ENCODE measurements around the gene NPR2.

The NPR2 gene

DNA sequence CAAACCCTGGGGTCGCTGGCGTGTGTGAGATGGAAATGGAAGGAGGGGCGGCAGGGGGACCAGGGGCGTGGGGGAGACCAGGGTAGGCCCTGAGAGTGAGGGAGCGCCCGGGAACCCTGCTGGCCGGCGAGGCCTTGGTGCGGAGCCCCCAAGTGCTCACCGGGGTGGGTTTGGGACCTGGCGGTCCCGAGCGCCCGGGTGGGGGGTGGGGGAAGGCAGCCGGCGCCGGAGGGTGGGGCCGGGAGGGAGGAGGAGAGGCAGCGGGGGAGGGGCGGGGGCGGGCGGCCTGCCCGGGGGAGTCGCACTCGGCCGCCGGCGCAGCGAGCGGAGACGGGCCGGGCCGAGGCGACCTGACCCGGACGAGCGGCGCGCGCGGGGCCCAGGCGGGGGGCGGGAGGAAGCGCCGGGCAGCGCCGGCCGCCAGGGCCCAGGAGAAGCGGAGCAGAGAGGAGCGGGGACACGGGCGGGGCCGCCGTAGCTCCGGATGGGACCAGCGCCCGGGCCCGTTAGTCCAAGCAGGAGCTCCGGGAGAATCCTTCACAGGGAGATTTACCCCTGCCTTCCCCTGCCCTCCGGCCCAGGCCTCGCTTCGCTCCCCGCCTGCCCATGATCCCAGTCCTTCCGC is at the start of gene NPR2:
TSS of gene NPR2 (plus strand) at position 295 of the 625 bp plus-strand sequence. CDS start 818 bp downstream, outside the sequence.
- no peak for DNase-seq

DNA sequence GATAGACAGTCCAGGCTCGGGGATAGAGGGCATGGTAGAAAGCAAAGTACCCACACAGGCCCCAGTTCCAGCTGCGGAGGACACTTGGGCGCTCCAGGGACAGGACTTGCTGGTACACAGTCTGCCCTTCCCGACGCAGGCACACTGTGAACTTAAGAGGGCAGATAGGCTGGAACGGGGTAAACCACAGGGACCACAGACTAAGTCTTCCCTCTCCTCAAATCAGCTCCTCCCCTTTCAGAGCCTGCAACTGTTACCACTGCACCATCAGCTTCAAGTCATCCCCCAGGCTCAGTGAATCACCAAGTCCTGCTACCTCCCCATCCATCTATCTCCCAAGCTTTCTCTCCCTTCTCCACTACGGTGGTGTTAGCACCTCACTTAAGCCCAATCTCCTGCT is 49.7 kb upstream of the NPR2 start:
- no peak for DNase-seq

DNA sequence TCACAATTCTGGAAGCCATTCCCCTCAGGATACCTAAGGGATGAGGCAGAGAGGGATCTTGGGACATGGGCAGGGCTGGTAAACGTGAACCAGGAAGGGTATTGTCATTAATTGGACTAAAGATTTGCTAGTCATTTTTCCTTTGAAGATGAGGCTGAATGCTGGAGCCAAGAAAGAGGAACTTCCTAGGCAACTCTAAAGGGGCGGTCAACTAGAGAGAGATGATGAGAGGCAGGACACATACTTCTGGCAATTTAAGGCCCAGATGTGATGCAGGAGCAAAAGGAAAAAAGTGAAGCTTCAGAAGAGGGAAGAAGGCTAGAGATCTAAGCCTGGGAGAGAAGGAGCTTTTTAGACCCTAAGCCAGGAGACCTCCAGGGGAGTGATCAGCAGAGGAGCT is 47.9 kb upstream of the NPR2 start:
- no peak for DNase-seq

DNA sequence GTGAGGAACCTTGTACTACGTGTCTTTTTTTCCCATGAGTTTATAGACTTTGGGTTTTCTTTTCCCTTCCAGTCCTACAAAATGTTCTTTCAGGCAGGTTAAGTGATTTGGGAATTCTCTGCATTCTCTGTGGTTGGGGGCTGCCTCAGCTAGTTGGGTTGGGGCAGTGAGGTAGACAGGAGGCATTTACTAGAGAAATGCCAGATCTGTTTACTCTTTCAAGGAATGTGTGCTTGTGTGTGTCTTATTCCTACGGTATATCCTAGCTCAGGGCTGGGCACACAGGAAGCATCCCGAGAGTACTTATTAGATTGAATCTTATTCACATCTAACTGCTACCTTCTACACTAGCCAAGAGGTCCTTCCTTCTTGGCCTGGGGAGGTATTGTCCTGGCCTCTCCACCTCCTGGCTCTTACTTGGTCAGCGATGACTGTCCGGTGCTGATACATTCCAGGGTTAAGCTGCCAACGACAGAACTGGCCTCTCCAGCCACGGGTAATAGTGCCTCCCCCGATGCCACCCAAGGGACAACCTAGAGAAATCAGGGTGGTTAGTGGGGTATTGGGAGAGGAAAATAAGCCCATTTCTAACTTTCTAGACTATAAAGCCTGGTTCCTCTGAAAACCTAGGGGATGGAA is 47.4 kb upstream of the NPR2 start:
- DNase-seq, result no peak

DNA sequence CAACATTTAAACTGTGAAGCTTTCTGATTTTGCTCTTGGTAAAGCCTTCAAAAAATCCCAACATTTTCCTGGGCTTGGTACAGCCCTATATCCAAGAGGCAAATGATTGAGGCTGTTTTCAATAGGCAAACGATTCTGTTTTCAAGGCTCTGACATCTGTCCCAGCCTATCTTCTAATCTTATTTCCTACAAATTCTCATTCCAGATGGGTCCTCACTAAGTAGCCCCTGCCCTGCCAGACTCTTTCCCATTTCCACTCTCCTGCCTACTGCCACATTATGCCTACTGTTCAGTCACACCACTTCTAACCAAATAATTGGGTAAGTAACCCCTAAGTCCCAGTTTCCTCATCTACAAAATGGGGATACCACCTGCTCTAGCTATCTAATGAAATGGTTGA is 45.8 kb upstream of the NPR2 start:
- no peak for DNase-seq

DNA sequence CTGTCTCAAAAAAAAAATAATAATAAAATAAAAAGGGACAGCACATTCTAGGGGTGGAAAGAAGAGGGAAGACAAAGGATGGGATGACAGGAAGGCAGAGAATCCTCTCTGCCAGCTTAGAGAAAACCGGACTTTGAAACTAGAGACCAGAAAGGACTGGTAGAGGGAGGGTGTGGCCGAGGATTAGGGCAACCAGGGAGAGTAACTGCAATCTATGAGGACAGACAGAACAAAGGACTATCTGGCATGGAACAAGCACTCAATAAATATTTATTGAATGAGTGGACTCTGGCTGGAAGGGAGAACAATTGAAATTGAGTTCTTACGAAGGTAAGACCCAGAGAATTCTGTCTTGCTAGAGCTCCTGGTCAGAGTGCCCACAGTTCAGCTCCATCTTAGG is 44.8 kb upstream of the NPR2 start:
- no peak for DNase-seq

DNA sequence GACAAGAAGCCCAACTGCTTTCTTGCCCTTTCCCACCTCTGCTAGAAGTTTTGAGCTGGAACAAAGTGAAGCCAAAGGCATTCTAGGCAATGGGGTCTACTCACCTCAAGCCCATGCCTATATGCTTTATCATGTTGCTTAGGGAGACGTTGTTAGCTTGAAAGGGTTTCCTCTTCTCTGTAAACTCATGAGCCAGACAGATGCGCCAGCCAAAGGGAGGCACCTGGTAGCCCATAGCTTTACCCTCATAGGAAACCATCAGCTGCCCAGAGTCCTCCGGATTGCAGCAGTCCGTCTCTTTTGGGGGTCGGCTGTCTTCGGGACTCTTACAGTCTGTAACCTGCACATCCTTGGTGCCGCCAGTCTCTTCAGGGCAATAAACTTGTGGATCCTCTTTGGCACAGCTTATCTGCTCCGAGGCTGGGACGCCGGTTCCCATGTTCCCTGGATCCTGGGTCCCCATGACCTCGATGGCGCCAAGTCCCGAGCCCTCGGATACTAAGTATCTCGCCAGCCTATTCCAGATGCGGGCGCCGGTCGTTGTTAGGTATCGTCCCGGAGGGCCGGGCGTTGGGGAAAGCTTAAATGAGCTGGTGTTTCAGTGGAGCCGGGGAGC is 43.0 kb upstream of the NPR2 start:
- no peak for DNase-seq

DNA sequence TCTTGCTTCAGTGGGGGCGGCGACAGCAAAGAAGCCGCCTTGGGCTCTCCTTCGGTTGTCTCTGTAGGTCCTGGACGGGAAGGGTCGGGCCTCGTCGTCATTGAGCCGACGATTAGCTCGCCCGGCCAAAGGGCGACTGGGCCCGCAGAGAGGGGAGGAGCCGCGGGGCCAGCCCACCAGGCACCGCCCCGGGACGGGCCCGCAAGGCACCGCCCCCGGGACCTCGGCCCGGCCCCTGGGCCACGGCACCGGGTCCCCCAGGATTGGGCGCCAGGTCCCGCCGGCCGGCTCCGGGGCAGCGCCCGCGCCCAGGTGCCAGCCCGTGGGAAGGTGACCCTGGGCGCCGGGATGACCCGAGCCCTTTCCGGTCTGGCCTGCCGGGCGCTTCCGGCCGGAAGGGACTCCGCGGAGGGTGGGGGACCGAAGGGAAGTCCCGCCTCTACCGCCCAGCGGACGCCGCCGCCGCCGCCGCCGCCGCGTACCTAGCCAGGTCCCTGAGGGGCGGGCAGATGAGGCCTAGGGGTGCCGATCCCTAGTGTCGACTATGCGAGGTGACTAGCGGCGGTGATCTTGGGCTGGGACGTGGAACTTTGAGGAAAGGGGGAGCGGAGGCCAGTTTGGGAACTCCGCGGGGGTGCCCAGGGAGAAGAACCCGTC is 42.4 kb upstream of the NPR2 start, which contains the start of the genes GBA2 and RGP1:
TSS of gene GBA2 (minus strand) at position 371 of the 657 bp plus-strand sequence. CDS start 524 bp downstream, outside the sequence.
TSS of gene RGP1 (plus strand) at position 430 of the 657 bp plus-strand sequence. CDS start 469 bp downstream, outside the sequence.
- peak; percentile 78 for DNase-seq

DNA sequence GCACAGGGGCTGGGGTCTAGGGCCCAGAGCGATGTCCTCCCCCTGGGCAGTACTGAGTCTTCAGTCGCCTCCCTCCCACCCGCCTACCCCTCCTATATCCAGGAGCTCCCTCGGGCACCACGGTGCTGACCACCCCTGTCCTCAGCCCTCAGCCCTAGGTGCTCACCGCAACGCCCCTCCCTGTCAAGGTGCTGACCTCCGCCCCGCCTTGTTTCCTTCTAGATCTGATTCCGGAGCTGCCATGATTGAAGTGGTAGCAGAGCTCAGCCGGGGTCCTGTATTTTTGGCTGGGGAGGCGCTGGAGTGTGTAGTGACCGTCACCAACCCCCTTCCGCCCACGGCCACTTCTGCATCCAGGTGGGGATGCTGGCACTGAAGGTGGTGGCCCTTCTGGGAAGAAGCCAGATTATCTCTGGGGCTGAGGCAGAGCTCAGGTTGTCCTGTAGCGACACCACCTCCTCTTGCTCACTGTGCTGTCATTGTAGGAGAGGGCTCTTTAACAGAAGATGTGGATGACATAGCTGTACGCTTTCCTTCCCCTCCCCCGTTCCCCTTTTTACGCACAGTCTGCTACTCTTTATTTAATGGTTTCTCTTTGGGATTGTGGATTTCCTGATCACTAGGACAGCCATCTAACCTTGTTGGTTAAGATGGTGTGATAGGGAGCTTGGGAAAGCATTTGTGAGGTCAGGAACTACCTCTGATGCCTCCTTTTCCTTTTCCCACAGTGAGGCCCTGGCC is 41.7 kb upstream of the NPR2 start:
- DNase-seq, result no peak

DNA sequence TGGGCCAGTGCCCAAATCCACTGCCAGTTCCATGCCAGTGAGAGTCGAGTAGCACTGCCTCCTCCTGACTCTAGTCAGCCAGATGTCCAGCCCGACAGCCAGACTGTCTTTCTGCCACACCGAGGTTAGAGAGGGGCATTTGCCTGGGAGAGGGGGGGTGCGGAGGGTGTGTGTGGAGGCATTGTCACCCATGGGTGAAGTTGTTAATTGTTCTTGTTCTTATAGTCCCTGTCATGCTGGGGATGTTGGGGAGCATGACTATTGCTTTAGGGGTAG is 41.2 kb upstream of the NPR2 start:
- no peak for DNase-seq

DNA sequence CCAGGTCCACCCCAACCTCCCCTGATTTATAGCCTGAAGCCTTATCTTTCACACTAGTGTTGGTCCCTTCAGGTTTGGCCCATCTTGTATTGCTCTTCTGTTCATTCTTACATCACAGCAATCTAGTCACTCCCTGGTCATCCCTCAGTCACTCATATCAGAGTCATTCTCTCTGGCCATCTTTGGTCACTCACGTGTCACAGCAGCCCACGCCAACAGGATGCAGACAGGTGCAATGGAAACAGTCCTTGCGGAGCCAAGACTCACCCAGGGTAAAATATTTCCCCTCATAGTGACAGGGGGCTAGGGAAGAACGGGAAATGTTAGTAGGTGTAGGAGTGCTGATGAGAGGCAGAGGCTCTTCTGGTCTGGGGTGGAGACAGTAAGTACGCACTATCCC is 37.9 kb upstream of the NPR2 start:
- DNase-seq, result no peak

DNA sequence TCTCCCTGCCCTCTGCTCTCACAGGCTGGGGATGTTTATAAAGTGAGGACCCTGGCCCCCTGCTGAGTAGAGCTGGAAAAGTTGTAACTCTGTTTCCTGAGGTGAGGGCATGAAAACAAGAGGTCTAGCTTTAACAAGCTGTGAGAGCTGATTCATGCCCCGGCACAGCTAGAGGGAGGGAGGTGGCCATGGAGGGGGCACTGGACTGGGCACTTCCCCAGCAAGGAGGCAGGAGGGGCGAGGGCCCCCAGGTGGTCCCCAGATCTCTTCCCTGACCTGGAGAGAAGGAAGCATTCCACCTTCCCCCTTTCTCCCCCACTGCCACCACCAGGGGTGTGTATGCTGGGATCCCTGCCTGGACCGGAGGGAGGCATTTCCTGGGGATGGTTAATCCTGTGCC is 37.1 kb upstream of the NPR2 start, which contains the start of gene MSMP:
TSS of gene MSMP (minus strand) at position 13 of the 400 bp plus-strand sequence. CDS start 147 bp downstream, outside the sequence.
- no peak for DNase-seq

DNA sequence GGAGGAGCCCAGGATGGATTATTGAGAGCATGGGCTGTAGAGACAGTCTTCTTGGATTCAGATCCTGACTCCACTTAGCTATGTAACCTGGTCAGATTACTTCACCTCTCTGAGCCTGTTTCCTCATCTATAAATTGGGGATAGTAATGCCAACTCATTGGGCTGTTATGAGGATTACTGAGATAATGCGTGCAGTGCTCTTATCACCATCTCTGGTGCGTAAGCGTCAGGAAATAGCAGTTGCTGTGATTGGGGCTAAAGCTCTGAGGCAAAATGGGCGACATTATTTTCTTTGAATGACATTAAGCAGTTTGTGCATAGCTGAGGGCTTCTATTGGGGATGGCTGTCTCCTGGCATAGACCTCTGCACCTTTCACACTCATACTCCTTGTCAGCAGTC is 36.3 kb upstream of the NPR2 start:
- DNase-seq, result no peak

DNA sequence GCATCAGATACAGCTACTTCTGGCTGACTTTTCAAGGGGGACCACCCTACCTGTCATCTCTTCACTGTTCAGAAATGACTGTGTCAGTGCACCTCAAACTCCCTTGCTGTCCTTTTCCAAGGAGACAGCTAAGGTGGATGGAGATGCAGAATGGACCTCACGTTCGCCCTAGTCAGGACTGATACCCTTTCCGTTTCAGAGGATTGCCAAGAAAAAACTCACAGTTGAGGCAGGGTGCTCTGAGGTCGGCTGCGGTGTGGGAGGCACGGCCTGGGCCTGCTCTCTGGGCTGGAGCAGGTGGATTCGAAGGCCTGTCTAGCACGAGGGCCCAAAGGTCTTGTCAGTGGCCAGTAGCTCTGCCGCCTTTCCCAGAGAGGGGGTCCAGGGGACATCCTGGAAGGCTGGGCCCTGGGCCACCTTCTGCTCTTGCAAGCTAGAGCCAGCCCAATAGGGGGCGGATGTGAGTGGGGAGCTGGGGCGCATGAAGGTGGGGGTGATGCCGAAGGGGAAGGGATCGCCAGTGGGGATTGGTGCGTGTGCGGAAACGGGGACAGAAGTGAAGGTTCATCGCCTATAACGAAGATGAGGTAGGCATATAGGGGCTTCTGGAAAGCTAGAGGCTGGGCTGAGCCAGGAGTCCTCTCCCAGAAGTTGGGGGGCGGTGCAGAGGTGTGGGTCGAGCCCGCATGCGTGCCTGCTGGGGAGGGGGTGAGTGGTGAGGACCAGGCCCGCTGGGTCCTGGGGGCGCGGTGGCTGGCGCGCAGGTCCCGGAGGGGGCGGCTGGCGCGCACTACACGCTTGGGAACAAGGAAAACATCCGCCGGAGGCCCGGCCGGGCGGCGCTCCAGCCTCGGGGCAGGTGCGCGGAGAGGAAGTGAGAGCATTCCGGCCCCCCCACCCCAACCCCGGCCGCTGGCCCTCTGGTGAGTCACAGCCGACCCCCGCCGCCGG is 34.8 kb upstream of the NPR2 start:
- peak; percentile 76 for DNase-seq

DNA sequence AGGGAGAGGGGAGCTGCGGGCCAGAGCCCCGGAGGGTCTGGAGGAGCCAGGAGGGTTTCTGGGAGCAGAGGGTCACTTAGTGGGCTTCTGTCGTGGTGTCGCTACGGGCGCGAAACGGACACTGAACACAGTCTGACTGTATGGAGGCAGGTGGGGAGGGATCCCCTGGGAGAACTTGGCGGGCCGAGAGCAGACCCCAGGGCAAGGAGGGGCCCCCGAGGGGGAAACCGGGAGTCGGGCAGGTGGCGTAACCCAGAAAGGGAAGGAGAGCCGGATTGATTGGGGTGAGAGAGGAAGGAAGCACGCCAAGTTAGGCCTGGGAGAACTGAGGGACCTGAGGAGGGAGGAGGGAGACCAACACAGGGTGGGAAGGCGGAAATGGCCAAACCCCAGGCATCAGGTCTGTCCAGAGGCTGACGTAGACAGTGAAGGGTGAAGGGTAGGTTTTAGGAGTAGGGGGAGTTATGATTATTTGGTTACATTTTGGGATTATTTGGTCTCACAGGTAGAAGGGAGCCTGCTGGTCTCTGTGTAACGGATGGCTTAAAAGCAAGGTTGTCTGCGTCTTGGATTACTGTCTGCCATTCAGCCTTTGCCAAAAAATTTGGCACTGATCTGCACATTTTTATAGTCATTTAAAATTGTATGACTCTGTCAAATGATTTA is 34.0 kb upstream of the NPR2 start:
- DNase-seq, result peak; percentile 71

DNA sequence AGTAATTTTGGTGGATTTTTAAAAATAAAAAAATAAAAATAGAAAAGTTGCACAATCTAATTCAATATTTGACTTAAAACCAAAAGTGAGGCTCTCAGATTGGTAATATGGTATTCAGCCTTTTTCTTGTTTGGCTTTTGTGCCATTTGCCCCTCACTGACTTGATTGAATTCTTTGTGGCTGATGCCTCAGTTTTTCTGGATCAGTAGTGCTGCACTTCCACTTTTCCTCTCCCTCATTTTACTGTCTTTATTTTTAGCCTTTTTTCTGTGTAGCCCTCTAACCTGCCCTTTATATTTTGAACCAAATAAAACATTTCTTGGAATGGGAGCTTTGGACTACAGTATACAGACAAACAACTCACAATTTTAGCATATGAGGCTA is 33.5 kb upstream of the NPR2 start:
- no peak for DNase-seq

DNA sequence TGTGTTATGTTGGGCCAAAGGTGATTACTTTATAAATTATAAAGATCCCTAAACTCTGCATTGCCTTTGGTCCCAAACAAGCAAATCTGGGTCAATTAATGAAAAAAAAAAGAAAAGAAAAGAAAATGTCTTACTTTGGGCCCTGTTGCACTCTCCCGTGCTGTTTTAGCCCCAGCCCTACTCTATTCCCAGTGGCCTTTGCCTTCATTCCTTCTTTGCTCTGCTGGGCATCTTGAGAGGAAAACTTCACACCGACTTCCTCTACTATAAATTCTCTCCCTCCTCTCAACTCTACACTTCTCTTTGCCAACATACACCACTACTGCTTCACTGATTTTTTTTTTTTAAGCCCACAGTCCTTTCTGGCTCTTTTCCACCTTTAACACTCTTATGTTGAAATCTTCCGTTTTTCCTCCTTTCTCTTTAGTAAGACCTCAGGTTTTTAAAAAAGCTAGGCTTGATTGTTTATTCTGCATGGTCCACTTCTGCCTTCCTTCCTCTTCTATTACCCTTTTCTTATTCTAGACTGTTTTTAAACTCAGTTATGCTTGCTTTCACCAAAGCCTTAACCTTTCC is 32.8 kb upstream of the NPR2 start:
- no peak for DNase-seq

DNA sequence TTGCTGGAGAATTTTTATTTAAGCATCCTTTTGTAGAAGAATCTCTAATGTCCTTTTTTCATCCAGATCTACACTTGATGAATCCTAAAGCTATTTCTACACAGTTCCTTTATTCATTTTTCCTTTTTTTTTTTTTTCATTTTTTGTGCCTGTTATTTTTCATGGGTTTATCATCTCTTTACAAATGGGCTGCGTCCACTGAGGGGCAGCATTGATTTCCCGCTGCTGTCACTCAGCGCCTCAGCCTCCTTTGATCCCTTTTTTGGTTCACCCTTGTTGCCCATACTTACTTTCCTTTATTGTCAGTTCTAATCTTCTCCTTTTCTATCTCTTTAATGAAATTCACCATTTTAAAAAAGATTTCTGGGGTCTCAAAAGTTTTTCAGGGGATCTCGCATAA is 31.6 kb upstream of the NPR2 start:
- no peak for DNase-seq

DNA sequence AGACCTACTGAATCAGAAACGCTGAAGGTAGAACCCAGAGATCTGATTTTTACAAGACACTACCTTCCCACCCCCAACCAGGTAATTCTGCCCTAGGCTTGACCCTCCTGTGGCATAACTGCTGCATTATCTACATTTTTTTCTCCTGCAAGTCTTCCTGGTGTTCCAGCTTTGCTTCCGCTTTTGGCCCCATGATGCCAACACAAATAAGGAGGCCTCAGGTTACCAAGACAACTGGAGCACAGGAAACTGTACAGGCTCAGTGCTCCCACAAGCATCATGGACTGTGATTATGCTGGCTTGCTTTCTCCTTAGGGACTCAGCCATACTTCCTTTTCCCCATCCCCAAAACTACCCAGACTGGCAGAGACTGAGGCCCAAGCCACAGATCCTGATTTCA is 30.7 kb upstream of the NPR2 start:
- no peak for DNase-seq

DNA sequence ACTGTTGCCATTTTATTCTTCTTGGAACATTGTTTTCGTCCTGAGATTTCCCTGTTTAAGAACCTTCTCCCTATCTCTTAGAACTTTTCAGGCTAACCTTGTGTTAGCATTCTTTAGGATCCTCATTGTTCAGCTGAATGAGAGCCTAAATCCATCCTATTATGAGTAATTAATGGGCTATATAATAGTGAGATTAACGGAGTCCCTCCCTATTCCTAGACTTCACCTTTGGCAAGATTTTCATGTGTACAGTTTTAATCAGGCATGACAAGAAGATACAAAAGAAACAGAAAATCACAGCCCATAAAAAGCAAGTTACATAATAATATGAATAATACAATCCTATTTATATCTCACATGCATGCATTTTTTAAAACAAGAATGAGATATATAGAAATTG is 28.2 kb upstream of the NPR2 start:
- DNase-seq, result no peak

DNA sequence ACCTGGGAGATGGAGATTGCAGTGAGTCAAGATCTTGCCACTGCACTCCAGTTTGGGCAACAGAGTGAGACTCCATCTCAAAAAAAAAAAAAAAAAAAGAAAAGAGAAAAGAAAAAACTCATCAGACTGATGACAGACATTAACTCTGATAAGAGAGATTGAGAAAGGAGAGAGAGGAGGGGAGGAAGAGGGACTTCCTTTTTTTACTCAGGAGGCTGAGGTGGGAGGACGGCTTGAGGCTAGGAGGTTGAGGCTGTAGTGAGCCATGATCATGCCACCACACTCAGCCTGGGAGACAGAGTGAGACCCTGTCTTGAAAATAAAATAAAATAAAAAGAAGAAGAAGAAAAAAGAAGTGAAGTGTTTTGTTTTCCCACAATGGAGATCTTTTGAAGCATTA is 27.6 kb upstream of the NPR2 start:
- DNase-seq, result no peak

Data from NCI-H345 (cell line).